Endodermal cell (in vitro differentiated cells): Measurements from ENCODE around the gene STON2. TPM values are rescaled to one million over a fixed set of nuclear protein-coding genes. Genes with fewer than 3 reads are reported as not detected.

Experiments used
- DNase-seq: peaks from one replicate; pipeline ENCODE4 v3.0.0-alpha.2; 2017
- H3K27ac ChIP-seq: 2 replicates; pipeline ENCODE4 v1.5.1; 2013; ENCODE audit warnings: mild to moderate bottlenecking, low read depth, low read length, moderate library complexity
- H3K27me3 ChIP-seq: 2 replicates; pipeline ENCODE4 v1.6.1; 2013; ENCODE audit warnings: mild to moderate bottlenecking, low read length, moderate library complexity; ENCODE audit not compliant: insufficient read depth, control insufficient read depth, poor library complexity, severe bottlenecking
- H3K36me3 ChIP-seq: 2 replicates; pipeline ENCODE4 v1.7.0; 2013; ENCODE audit warnings: mild to moderate bottlenecking, low read length, moderate library complexity; ENCODE audit not compliant: control insufficient read depth, insufficient read depth
- H3K4me1 ChIP-seq: one replicate; pipeline ENCODE4 v1.7.0; 2013; ENCODE audit warnings: low read length; ENCODE audit not compliant: control insufficient read depth, insufficient read depth
- H3K4me3 ChIP-seq: 2 replicates; pipeline ENCODE4 v1.5.1; 2013; ENCODE audit warnings: mild to moderate bottlenecking, low read length, moderate library complexity
- H3K9ac ChIP-seq: 2 replicates; pipeline ENCODE4 v1.6.1; 2013; ENCODE audit warnings: mild to moderate bottlenecking, low read length, moderate library complexity; ENCODE audit not compliant: poor library complexity, severe bottlenecking; ENCODE audit errors: extremely low read depth
- H3K9me3 ChIP-seq: 2 replicates; pipeline ENCODE4 v1.6.1; 2013; ENCODE audit warnings: mild to moderate bottlenecking, low read length, moderate library complexity; ENCODE audit not compliant: control insufficient read depth
- H3K27ac Mint-ChIP-seq: 2 replicates; pipeline ENCODE4 v1.8.0; 2020; ENCODE audit warnings: mixed read lengths
- H3K27me3 Mint-ChIP-seq: 2 replicates; pipeline ENCODE4 v1.8.0; 2021; ENCODE audit warnings: mild to moderate bottlenecking, mixed read lengths; ENCODE audit not compliant: insufficient read depth
- H3K36me3 Mint-ChIP-seq: 2 replicates; pipeline ENCODE4 v1.8.0; 2020; ENCODE audit warnings: low read depth, mixed read lengths
- H3K4me1 Mint-ChIP-seq: 2 replicates; pipeline ENCODE4 v1.8.0; 2020; ENCODE audit warnings: mixed read lengths
- H3K4me3 Mint-ChIP-seq: 2 replicates; pipeline ENCODE4 v1.8.0; 2020; ENCODE audit warnings: mild to moderate bottlenecking, moderate library complexity, mixed read lengths
- H3K9me3 Mint-ChIP-seq: 2 replicates; pipeline ENCODE4 v1.8.0; 2020; ENCODE audit warnings: mild to moderate bottlenecking, mixed read lengths
- CTCF ChIP-seq: fragments of 200-600 bp; sonication (generic); conservative IDR thresholded peaks from 2 replicates; pipeline ENCODE4 v1.5.0; 2021; ENCODE audit warnings: antibody characterized with exemption, mild to moderate bottlenecking
- WGBS, 2 experiments: methylation state at CpG; one replicate each; pipeline versions ENCODE4 v1.1.5 to v1.1.7; 2013; ENCODE audit warnings: missing lambda C conversion rate in 2 of 2, mixed read lengths in 1 of 2; ENCODE audit not compliant: insufficient coverage in 1 of 2, insufficient read length in 1 of 2; 5-methylcytosine and 5-hydroxymethylcytosine counted together
- total RNA-seq, 2 donors: library from RNA; stranded (reverse); fragmentation: NEBNext Ultra II Directional in 1 of 2; extraction: Animal tissue kit (Norgen Biotek cat#: 25700) in 1 of 2; gene quantifications; 2 replicates in 1 of 2; 3 replicates in 1 of 2; pipeline ENCODE4 v1.2.1, GENCODE V29; 2021

STON2 gene
- total RNA-seq, 2 donors from 2014 or later: 37.2 to 43.9 TPM

DNA sequence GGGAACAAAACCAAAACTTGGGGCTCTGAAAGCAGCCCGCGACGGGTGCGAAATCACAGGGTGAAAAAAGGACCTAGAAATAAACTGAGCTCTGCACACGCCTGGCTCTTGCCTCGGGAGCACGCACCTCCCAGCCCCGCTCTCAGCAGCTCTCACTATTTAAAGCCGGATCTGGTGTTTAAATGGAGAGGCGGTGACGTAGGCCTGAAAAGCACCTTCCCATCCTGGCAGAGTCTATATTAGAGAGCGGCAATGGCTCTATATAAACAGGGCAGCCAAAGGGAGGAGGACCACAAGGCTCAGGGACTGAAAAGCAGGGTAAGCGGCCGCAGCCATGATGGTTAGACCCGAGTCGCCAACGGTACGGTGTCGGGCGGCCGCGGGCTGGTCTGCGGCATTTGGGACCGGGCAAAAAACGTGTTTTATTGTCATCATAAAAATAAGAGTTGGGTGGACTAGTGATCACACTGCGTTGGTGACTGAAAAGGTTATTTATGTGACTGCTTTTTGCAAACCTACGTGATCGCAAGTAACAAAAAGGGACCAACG lies 180.8 kb downstream of the STON2 start:
- Mint-ChIP-seq H3K4me3 (peak overlapping the region; percentile 94), H3K27me3 (no peaks in the 10 kb centered on the region), H3K9me3 (no peaks in the 10 kb centered on the region), H3K27ac (peak overlapping the region; percentile 100), H3K4me1 (peaks cover 15% of the 10 kb centered on the region), H3K36me3 (peaks cover 20% of the 10 kb centered on the region)
- WGBS, 2 experiments: 0% methylated on average over 14 to 29 of the region's 29 CpGs
- no peak for TF ChIP-seq CTCF
- Histone ChIP-seq H3K4me3 (peak overlapping the region; percentile 99), H3K9me3 (no peaks in the 10 kb centered on the region), H3K27ac (peak overlapping the region; percentile 87), H3K4me1 (peaks cover 4% of the 10 kb centered on the region), H3K27me3 (no peaks in the 10 kb centered on the region), H3K36me3 (peaks cover 30% of the 10 kb centered on the region), H3K9ac (peak overlapping the region; percentile 98)
- peak; percentile 96 for DNase-seq

GRCh38 chr14:81211844-81212243 lies 188.3 kb downstream of the STON2 start:
- no peak for DNase-seq
- H3K27me3 ChIP-seq: no peaks in the 10 kb centered on the region
- WGBS, 2 experiments: 90% methylated on average over 2 of the region's 2 CpGs; no CpG with 5 or more reads in 1 of the 2 experiments

More at GRCh38 chr14:81211844-81212243, 188.3 kb downstream of the STON2 start:
- H3K27ac ChIP-seq: no peak overlapping the region
- no peaks in the 10 kb centered on the region for H3K4me1 ChIP-seq
- peaks cover 65% of the 10 kb centered on the region for H3K36me3 Mint-ChIP-seq
- H3K4me1 Mint-ChIP-seq: peaks cover 33% of the 10 kb centered on the region
- no peaks in the 10 kb centered on the region for H3K9me3 ChIP-seq
- H3K27me3 Mint-ChIP-seq: no peaks in the 10 kb centered on the region
- no peaks in the 10 kb centered on the region for H3K9me3 Mint-ChIP-seq
- H3K4me3 ChIP-seq: no peak overlapping the region
- no peak overlapping the region for H3K9ac ChIP-seq
- peaks cover 73% of the 10 kb centered on the region for H3K36me3 ChIP-seq
- no peak overlapping the region for H3K4me3 Mint-ChIP-seq
- H3K27ac Mint-ChIP-seq: no peak overlapping the region
- peak; percentile 74 for TF ChIP-seq CTCF

Other genes with a start within 250 kb of the STON2 start
- 10 to 100 TPM; 34.3 to 34.4 TPM for gene GTF2A1, start 179.4 kb downstream of the STON2 start, total RNA-seq
- 10 to 100 TPM; 62.9 to 64.0 TPM for gene SEL1L, start 133.5 kb upstream of the STON2 start, total RNA-seq